IPS-18c (cell line): ENCODE data around the gene ARHGAP8.

Source experiments
- H3K4me3 ChIP-seq: 2 replicates; pipeline ENCODE4 v1.7.0; 2013; ENCODE audit warnings: low read depth, mild to moderate bottlenecking, low read length, moderate library complexity; ENCODE audit not compliant: insufficient read depth
- H3K9me3 ChIP-seq: one replicate; pipeline ENCODE4 v1.6.1; 2013; ENCODE audit warnings: mild to moderate bottlenecking, low read length, moderate library complexity; ENCODE audit not compliant: control insufficient read depth, insufficient read depth

Gene ARHGAP8

DNA sequence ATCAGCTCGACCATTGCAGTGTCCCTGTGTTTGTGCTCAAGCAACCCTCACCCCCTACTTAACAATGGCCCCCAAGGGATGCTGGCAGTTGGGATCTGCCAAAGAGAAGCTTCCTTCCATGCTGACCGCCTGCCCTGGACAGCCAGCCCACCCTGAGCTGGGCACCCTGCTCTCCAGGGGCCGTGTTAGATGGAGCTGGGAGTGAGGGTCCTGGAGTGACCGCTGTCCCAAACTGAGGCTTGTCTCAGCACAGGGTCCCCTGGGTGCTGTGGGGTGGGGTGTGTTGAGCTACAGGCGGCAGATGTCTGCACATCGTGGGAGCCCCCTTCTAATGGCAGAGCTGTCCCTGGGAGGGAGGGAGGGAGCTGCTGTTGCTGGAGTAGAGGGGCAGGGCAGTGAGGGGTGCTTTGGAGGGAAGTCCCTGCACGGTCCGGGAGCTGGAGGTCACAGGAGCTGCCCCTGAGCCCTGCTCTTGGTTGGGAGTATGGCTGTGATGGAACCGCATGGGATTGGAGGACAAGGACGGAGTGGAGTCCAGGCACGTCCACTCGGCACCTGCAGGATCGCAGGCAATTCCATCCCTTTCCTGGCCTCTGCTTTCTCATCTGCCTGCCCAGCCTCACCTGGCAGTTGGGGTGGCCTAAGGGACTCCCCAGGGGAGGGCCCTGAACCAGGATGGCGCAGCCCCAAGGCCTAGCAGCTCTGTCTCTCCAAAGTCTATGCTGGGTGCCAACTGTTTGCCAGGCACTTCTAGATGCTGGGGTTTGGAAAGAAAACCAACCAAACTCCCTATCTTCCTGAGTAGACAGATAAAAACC lies 126.3 kb downstream of the ARHGAP8 start:
- Histone ChIP-seq H3K4me3 (no peak overlapping the region), H3K9me3 (no peaks in the 10 kb centered on the region)

- H3K9me3 ChIP-seq: no peaks in the 10 kb centered on the region
- no peak overlapping the region for H3K4me3 ChIP-seq
Observed at GRCh38 chr22:44879301-44879680, 126.9 kb downstream of the ARHGAP8 start.

DNA sequence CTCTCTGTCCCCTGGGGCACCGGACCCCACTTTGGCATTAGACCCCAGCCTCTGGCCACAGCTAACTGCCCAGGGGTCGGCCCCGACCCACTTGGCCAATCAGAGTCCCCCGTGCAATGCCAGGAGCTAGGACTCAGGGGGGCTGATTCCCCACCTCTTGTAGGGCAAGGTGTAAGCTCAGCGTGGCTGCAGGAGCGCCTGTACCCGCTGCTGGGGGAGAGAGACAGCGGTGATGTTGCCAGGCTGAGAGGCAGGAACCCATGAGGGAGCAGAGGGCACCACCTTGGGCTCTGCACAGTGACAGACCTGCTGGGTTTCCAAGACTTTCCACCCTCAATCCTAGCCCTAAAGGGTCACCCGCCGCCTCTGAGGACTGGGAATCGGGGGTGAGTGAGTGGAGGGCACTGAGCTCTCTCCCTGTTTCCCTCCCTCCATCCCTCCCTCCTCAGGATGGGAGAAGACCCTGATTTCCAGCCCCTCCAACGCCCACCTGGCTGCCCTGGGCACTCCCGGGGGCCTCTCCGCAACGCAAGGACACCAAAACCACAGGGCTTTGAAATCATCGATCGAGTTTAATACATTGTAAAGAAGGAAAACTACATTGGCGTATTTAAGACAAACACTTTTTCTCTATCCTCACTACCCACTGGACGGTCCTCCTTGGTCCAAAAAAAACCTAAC lies 128.4 kb downstream of the ARHGAP8 start:
- Histone ChIP-seq H3K4me3 (no peak overlapping the region), H3K9me3 (no peaks in the 10 kb centered on the region)

DNA sequence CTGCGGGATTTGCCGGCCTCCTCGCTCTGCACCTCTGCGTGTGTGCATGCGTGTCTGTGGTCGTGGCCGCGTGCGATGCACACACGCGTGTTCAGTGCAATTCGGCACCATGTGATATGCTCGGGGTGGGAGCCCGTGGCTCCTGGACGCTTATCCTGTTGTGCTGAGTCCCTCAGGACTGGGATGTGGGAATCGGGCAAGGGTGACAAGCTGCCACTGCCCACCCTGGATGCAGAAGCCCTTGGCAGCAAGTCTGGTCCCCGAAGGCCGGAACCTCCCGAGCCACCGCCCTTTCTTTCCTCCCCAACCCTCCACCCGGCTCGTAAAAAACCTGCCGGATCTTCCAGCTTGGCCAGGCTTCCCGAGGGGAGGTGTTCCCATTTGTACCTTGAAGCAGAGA lies 129.2 kb downstream of the ARHGAP8 start:
- Histone ChIP-seq H3K9me3 (no peaks in the 10 kb centered on the region), H3K4me3 (no peak overlapping the region)

DNA sequence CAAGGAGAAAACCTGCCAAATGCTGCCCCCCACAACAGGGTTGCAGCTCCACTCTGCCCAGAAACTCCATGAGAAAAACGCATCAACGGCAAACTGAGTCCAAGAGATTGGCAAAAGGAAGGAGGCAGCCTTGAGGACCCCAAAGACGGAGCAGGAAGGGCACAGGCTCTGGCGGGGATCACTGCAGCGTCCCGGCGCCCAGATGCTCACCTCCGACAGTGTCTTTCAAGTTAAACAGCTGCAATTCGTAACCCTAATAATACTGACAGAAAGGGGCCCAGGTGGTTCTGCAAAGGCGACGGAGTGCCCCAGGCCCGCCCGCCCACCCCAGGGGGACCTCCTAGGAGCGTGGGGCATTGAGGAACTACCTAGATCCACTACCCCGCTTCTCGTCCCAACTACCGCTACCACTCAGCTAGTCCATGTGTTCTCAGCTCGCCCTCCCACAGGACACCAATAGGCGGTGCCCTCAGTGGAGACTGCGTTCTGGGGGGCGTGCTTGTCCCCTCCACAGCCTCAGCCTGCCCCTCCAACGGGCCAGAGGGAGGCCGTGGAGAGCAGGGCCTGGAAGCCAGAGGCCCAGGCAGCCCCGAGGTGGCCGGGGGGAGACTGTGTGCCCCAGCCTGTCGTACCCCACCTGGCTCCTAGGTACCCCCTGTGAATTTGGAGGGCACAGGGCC lies 130.0 kb downstream of the ARHGAP8 start:
- no peaks in the 10 kb centered on the region for H3K9me3 ChIP-seq
- no peak overlapping the region for H3K4me3 ChIP-seq

- Histone ChIP-seq H3K4me3 (no peak overlapping the region), H3K9me3 (no peaks in the 10 kb centered on the region)
Observed at GRCh38 chr22:44883011-44883421, 130.6 kb downstream of the ARHGAP8 start.

DNA sequence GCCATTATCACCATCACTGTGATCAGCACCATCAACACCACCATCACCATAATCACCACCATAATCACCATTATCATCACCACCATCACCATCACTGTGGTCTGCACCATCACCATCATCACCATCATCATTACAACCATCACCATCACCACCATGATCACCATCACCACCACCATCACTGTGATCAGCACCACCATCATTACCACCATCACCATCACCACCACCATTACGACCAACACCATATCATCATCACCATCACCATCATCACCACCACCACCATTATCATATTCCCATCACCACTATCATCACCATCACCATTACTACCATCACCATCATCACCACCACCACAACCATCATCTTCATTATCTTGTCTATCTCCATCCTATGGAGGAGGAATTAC lies 132.2 kb downstream of the ARHGAP8 start:
- H3K9me3 ChIP-seq: no peaks in the 10 kb centered on the region
- H3K4me3 ChIP-seq: no peak overlapping the region

DNA sequence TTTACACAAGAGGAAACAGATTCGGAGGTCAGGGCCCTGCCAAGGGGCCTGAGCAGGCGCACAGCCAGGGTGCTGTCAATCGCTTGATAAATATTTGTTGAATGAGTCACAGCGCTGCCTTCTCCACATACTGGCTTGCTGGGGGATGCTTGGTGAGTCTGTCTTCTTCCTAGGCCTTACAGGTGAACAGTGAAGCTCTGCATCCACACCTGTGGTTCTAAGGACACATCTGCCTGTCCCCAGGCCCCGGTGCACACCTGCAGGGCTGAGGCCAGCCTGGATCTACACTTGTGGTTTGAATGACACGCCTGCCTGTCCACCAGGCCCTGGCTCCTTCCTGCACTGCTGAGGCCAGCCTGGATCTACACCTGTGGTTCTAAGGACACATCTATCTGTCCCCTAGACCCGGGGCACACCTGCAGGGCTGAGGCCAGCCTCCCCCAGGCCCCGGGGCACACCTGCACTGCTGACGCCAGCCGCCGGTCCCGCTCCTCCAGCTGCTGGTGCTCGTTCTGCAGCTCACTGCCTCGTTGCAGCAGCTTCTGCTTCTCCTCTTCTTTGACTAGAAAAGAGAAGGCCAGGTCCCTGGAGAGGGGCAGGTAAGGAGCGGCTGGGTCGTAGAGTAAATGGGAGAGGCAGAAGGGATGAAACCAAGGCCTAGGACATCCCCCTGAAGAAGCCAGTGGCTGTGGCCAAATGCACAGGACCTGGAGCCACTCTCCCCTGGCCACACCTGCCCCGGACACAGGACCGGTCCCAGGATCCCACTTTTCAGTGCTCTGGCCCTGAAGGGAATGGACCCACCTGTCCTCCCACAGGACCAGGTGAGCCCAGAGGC lies 132.8 kb downstream of the ARHGAP8 start:
- no peak overlapping the region for H3K4me3 ChIP-seq
- H3K9me3 ChIP-seq: no peaks in the 10 kb centered on the region

DNA sequence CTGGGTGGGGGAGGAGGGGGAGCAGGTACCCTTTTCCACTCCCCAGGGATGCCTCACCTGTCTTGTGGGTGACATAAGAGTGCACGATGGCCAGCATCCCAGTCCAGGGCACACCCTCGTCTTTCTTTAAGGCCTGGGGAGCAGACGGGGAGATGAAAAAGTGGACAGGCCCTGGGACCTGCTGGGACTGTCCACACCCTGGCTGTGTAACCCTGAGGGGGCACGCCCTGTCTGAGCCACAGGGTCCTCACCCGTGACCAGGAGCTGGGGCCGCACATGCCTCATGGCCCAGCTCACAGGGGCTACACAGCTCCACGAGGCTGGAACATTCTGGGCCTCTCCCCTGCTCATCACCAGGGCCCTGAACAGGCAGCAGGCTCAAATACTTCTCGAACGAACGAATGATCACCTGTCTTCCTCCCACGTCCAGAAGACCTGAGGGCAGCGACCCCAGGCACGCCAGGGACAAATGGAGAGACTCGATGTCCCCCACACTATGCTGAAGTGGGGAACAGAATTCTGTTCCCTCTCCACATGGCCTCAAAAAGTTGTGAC lies 133.5 kb downstream of the ARHGAP8 start:
- no peak overlapping the region for H3K4me3 ChIP-seq
- H3K9me3 ChIP-seq: no peaks in the 10 kb centered on the region

GRCh38 chr22:44887941-44888366 lies 135.6 kb downstream of the ARHGAP8 start:
- Histone ChIP-seq H3K4me3 (no peak overlapping the region), H3K9me3 (no peaks in the 10 kb centered on the region)

DNA sequence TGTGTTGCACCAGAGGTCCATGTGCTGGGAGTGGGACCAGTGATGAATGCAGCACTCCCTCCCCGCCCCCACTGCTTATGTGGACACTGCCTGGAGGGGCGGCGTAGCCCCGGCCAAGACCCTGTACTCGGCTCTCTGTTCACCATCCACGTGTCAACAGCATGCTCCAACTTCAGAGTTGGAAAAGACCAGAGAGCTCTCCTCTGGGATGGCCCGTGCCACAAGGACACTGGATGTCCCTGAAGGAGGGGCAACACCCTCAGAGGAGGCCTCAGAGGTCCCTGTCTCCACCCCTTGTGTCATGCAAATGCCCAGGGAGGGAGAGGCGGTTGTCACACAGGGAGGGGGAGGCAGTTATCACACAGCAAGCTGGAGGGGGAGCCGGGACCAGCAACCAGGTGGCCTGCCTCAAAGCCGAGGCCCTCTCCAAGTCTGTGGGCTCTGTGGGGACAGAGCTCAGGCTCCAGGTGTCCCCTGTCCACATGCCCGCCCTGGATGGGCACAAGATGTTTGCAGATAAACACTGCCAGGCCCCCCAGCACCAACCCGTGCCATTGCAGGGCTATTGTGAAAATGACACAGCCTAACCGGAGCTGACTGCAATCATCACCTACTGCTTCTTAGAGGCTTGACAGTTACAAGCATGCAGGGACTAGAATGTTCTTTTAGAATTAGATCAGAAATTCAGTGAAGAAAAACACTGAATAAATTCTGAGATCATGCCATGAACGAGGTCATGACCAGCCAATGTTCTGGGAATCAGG lies 136.3 kb downstream of the ARHGAP8 start:
- H3K4me3 ChIP-seq: no peak overlapping the region
- no peaks in the 10 kb centered on the region for H3K9me3 ChIP-seq

DNA sequence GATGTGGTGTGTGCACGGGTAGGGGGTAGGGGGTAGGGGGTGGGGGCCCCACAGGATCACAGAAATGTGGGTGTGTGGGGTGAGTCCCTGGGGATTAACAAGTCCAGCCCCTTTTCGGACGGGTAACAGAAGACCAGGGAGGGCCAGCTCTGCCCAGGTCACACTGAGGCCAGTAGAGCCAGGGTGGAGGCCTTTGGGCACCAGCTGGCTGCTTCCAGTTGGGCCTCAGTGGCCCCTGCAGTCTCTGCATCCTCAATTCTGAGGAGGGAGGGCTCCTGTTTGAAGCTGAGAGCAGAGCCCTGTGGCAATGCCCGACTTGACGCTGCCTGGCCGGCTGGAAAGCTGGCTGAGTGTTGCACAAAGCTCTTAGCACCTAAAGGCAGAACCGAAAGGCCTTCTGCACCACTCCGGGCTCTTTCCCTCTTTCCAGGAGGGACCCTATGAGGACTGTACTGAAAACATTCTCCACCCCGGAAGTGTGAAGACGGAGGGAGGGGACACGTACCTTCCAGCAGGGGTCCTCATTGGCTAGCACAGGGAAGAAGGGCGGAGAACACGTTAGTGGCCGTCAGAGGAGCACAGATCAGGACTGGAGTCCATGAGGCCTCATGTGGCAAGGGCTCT lies 137.0 kb downstream of the ARHGAP8 start:
- no peak overlapping the region for H3K4me3 ChIP-seq
- no peaks in the 10 kb centered on the region for H3K9me3 ChIP-seq

GRCh38 chr22:44890416-44891292 lies 138.3 kb downstream of the ARHGAP8 start:
- Histone ChIP-seq H3K4me3 (no peak overlapping the region), H3K9me3 (no peaks in the 10 kb centered on the region)

GRCh38 chr22:44891293-44891747 lies 138.9 kb downstream of the ARHGAP8 start:
- Histone ChIP-seq H3K9me3 (no peaks in the 10 kb centered on the region), H3K4me3 (no peak overlapping the region)

DNA sequence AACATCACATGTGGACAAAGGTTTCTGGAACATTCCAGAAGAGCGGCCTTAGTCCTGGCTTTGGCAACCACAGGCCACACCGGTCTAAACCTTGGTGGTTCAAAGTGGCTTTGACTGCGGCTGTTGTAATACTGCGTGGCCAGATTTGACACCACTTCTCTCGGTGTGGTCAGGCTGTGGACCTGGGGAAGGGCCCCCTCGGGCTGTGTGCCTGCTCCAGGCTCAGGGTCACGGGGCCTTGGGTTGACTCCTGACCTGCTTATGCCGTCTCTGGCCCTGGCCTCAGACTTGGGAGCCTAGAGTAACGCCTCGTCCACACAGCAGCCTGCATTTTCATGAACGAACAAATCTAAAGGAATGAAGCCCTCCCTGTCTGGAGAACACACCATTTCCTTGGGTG lies 139.4 kb downstream of the ARHGAP8 start:
- no peak overlapping the region for H3K4me3 ChIP-seq
- no peaks in the 10 kb centered on the region for H3K9me3 ChIP-seq
